GM19395 (cell line): ENCODE data around the gene MACROD2.
"Not testable (repeated sequence)": the region's sequence is repeated elsewhere in the genome, so short reads cannot be mapped to it uniquely, and the experiment has no call there.

Source experiments
- ATAC-seq: cut with Tn5 transposase; IDR thresholded peaks from one replicate; pipeline ENCODE4 v1.9.1; 2021; ENCODE audit warnings: mild to moderate bottlenecking, moderate library complexity; ENCODE audit not compliant: unreplicated experiment

Gene MACROD2

DNA sequence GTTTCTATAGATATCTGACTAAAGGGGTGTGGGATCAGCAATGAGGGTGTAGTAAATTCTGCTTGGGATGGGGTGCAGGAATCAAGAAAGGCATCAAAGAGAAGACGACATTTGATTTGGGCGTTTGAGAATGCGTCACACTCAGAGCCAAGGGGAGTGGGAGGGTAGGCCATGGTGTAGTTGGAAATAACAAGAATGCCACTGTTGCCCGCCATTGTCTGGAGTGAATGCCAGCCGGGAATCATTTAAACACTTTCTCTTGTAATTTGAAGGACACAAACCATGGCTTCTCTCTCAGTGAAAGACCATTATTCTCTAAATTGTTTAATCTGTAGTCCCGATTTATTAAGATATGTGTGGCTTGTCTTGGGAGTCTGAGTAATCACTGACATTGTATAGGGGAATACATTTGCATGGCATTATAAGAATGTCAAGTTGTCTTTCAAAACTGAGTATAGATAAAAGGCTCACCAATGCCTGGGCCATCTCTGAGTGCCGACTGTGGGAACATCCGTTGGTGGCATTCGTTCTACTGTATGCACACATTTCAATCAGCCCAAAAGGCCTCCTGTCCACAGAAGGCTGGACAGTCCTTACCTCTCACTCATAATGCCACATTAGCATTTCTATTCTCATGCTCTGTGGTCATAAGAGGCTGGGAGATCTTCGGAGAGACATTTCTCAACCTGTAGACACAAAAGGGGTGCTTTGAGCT, 1800.1 kb downstream of the MACROD2 start:
- ATAC-seq, result no peak

DNA sequence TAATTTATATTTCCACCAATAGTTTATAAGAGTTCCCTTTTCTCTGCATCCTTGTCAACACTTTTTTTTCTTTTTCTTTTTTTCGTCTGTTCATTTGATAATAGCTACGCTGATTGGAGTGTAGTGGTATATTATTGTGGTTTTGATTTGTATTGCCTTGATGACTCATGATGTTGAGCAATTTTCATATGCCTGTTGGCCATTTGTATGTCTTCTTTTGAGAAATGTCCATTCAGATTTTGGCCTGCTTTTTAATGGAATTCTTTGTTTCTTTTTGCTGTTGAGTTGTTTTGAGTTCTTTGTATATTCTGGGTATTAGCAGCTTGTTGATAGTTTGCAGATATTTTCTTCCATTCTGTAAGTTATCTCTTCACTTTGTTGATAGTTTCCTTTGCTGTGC, 1804.6 kb downstream of the MACROD2 start:
- no peak for ATAC-seq

DNA sequence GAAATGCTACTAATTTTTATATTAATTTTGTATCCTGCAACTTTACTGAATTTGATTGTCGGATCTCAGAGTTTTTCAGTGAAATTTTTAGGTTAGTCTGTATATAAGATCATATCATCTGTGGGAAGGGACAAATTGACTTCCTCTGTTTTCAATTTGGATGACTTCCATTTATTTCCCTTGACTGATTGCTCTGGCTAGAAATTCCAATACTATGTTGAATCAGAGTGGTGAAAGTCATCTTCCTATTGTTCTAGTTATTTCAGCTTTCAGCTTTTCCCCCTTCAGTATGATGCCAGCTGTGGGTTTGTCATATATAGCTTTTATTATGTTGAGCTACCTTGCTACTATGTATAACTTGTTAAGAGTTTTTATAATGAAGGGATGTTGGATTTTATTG, 1806.7 kb downstream of the MACROD2 start:
- no peak for ATAC-seq

DNA sequence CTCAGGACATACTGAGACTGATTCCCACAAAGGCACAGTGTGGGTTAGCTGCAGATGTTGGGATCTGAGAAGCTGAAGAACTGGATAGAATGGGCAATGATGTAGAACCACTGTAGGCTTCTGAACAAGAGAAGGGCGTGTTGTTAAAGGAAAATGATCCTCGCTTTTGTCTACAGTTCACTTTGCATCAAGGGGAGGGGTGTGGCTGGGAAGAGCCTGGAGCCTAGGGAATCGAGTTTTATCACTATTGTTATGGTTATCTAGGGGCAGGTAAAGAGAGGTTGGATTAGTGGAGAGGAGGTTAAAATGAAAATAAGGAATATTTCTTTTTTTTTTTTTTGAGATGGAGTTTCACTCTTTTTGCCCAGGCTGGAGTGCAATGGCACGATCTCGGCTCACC, 1809.8 kb downstream of the MACROD2 start:
- ATAC-seq, result no peak

DNA sequence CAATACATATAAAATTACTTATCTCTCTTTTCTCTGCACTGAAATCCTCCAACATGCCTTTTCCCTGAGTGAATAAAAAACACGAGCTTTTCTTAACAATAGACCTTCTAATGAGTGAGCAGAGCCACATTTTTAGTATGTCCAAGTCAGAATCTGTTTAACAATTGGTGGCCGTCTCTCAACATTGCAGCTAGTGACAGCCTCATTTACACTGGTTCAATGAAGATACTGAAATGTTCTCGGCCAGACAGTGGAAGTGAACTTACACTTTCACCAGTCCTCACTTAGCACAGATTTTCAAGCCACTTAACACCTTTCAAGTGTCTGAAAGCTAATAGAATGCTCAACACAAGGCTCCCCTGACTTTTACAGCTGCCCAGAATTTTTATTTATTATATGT, 1810.8 kb downstream of the MACROD2 start:
- ATAC-seq, result no peak

DNA sequence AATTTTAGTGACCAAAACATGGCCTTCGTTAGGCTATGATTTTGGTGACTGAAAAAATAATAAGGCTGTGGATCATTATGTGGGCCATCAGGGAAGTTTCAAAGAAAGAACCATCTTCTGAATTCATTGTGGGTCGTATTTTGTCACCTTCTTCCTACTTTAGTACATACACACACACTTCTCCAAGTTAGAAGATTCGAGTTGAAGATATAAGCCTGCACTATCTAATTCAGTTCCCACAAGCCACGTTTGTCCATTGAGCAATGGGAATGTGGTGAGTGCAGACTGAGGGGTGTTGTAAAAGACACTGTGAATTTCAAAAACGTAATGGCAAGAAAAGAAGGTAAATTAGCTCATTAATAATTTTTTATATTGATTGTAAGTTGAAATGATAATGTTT, 1812.0 kb downstream of the MACROD2 start:
- ATAC-seq, result no peak

DNA sequence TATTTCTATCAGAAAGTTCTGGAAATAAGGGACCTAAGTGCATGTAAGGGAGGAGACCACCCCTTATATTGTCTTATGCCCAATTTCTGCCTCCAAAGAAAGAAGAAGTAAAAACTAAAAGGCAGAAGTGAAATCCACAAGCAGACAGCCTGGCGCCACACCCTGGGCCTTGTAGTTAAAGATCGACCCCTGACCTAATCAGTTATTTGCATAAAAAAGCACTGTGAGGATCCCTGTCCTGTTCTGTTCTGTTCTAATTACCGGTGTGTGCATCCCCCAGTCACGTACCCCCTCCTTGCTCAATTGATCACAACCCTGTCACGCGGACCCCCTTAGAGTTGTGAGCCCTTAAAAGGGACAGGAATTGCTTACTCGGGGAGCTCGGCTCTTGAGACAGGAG, 1812.5 kb downstream of the MACROD2 start:
- ATAC-seq, result not testable (repeated sequence)

DNA sequence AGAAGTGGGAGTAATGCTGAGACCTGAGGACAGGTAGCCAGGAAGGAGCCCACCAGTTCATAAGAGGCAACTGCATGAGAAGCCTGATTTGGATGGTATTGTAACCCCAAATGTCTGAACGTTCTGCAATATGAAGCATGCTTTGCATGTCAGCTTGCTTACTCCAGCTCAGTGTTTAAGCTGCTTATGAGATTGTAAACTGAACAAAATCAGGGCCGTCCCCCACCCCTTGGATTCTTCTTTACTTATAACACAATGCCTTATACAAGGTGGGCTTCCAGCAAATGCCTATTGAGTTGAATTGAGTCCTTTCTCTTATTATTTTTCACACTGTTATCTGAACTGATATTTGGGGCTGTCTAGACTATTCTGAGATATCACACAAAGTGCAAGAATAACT, 1816.6 kb downstream of the MACROD2 start:
- ATAC-seq, result no peak

DNA sequence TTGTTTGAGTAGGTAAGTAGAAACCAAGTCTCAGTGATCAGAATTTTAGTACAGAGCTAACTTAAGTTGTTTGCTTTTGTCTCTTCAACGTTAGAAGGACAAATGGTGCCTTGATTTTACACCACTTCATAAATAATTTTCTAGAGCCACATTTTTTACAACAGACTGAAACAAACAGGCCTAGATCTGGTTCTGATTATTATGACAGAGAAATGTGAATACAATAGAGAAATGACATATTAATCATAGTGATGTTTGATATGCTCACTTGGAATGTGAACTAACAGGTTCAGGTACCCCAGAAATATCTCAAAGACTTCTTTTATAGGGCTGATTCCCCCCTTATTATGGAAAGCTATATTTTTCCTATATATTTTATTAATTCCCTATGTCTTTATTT, 1817.4 kb downstream of the MACROD2 start:
- no peak for ATAC-seq

DNA sequence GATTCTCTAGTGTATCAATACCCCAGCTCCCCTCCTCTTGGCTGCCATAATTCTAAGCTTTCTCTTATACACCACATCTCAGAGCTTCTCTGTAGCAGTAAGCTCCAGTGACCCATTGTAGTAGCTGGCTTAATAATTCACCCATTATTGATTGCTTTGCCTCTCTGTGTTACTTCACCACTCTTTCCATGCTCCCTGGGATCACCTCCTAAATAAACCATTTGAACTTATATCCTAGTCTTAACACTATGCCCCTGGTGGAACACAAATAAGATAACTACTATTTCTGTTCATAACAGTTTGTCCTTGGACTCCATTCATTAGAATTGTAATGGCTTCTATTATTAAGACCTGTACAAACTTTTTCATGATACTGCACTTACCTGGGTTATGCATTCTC, 1819.0 kb downstream of the MACROD2 start:
- no peak for ATAC-seq

DNA sequence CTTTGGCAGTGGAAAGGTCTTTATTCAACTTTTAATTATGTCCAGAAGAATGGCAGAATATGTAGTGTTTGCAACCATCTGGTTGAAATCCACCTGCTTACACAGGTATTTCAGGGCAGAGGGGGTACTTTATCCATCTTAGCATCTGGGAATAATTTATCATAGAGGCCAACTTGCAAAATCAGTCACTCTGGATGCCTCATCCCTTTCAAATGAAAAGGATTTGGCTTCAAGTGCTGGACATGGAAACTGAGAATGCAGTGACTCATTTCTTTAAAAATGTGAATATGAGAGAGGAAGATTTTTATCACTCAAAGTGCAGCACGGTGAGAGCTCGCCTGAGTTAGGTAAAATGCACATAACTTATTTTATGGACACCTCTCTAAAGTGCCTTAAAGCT, 1819.6 kb downstream of the MACROD2 start:
- no peak for ATAC-seq

DNA sequence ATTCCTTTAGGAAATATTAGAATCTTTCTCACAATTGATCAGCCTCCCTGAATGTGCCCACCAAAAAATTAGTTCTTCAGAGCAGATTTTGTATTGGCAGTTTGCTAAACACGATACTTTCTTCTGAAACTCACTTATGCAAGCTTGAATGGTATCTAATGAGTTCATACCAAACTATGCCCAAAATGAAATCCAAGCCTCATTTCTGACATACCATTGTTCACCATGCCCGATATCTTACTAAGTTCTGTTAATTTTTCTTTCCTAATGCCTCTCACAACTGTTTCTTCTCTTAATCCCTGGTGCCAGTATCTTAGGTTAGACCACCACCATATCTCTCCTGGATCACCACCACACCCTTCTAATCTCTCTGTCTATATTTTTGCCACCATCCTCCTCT, 1822.0 kb downstream of the MACROD2 start:
- no peak for ATAC-seq

DNA sequence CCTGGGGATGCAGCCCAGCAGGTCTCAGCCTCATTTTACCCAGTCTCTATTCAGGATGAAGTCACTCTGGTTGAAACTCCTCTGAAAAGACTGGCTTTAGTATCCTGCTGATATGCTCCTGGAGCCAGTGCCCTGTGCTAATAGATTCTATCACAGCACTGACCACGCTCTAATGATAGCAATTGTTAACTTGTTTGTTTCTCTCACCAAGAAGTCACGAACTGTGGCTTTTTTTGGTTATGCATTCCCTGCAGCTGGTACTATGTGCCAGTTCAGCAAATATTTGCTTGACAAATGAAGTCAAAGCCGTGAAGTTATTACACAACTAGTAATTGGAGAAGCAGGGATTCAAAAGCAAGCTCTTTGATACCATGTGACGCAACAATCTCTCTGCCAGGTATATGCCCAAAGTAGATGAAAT, 1823.3 kb downstream of the MACROD2 start:
- no peak for ATAC-seq

DNA sequence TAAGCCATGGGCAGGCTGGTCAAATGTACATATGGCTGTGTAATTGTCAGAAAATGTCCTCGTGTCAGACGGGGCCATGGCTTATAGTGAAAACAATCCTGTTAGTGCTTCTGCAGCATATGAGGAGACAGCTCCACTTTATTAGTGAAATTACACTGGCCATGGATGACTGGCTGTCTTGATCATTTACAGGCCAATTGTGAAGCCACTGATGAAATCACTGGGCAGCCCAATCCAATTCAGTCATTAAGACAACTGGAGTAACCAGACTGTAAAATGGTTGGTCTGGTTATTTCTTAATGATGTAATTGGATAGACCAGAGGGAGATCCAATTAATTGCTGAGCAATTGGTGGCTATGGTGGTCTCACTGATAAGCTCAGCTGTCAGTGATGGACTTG, 1828.4 kb downstream of the MACROD2 start:
- ATAC-seq, result no peak

DNA sequence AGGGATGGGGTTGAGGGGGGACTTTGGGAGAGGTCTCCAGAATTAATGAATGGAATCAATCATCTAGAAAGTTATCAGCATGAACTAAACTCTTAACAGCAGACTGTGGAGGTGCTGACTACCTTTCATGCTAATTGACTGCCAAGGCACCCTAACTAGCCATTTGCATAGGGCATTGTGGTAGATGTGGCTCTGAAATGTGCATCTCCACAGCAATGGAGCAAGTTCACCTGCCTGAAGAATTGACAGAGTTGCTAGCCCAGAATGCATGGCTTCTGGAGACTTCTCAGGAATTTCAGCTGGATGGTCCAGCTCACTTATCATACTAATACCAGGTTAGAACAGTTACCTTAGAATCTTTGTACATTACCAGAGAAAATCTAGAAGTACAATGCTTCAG, 1832.3 kb downstream of the MACROD2 start:
- ATAC-seq, result no peak

DNA sequence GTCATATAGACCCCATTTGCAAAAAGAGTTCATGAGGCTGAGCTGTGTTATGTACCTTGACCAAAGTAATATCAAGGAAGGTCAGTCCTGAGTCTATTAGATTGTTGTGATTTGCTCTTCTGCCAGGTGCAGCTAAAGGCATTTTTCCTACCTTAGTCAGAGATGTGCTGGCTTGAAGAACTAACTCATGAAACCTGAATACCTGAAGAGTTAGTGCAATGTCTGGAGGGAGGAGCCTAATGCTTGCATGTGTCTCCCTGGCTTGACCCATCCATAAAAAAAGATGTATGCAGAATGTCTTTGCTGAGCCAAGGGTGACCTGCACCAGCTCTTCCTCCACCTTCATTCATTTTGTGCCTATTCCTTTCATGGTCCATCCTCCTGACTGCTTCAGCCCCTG, 1835.9 kb downstream of the MACROD2 start:
- ATAC-seq, result no peak

DNA sequence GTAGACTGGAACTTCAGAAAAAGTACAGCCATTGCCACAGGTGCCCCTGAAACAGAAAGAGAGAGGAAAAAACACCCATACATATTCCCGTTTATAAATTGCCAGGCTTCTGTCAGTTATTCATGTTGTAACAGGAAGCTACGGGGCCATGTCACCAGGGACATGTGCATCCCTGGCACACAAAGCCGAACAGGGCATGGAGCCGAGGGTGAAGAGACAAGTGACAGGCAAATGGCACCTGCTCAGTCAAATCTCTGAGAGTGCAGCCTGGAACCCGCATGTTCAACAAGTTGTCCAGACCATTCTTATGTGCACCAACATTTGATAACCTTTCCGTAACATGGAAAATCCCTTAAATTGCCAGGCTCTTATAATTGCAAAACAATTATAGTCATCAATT, 1837.2 kb downstream of the MACROD2 start:
- no peak for ATAC-seq

DNA sequence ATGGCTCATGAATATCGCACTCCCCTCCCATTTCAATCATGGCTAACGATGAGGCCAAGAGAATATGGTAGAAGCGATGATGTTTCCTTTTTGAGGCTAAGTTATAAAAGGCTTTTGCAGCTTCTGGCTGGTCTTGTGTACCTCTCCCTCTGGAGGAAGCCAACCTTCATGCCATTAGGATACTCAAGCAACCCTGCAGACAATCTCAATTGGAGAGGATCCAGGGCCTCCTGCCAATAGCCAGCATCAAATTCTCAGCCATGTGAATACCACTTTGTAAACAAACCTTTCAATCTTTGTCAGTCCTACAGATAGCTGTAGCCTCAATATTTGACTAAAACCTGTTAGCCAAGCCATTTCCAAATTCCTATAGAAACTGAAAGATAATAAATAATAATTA, 1839.5 kb downstream of the MACROD2 start:
- no peak for ATAC-seq

DNA sequence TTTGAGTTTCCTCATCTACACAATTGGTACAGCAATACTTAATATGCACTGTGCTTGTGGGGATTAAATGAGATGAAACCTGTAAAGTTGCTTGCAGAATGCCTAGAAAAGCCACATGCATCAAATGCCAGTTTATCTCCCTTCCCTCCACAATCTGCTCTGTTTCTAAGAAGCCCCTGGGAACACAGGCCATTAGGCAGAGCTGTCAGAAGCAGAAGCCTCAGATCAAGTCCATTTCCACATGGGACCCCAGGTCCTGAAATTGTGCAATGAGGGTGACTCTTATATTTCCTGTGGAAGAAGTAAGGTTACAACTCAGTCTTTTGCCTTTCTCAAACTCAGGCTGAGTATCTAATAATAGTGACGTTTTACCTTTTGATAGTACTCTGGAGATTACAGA, 1840.5 kb downstream of the MACROD2 start:
- no peak for ATAC-seq

DNA sequence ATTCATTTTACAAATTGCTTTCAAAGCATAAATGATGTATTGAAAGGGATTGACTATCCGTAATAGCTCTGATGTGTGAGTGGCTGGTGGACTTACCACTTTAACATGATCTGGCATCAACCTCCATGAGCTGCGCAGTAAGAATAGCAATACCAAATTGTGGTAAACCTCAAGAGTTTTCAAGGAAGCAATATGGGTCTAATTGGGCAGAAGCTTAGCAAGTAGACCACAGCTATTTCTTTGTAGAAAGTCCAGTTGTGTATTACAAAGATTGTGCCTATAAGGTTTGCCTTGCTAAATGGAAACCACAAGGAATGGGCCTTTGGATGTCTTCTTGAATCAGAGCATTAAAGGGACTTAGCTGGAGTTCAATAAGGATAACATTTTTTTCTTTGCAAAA, 1841.3 kb downstream of the MACROD2 start:
- no peak for ATAC-seq

DNA sequence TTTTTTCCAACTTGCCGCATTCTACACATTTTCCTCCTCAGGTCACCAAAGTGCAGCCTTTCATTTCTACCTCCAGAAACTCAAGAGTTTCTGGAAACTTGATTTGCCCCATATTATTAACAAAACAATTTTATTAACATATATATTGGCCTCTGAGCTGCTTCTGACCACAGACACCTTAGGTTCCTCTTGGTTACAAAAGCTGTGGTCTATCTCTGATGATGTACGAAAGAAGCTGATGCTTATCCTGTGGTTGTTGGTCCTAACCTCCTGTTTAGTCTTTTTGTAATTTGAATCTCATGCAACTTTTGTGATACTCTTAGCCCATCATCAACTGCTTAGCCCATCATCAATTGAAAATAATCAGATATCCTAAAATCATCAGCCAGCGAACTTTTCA, 1842.2 kb downstream of the MACROD2 start:
- ATAC-seq, result no peak

DNA sequence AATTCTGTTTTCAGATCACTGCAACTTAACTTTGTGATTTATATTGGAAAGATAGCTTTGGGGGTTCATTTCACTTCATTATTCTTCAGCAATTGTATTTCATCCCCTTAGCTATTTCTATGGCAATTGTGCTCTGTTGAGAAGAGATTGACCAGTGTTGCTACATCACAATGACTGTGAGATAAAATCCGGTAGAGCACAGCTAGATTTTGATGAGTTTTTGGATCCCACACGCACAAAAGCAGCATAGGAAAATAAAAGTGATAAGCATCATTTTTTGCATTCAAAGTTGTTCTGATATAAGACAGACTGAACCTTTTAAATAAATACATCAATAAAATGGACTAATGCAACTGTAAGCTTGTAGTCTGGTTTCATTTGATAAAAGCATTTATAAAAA, 1843.2 kb downstream of the MACROD2 start:
- ATAC-seq, result no peak

DNA sequence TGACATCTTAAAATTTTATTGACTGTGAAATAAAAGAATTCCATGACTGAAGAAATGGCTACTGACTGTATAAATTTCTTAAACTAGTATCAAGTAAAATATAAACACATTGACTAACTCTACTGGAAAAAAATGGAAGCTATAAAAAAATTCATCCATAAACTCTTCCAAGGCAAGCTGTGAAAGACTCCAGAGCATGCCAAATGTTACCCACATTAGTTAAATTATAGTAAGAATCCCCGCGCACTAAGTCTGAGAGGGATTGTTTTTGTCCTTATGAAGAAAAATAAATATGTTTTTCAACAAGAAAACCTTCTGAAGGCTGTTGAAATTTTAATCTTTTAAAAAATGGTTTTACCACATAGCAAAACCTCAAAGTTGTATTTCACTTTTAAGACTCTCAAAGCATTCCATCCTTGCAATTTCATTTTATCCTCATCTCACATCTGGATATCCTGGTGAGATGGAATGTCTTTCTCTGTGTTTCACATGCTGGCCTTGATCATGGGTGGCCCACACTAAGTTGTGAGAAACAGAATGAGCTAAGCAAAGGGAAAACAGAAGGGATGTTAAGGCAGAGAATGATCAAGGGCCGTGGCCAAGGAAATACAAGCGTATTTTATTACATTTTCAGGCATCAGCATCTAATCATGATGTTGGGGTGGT, 1845.5 kb downstream of the MACROD2 start:
- ATAC-seq, result no peak
